HG03571 (cell line): ENCODE data around the gene ADGRV1.
"Not testable (repeated sequence)": the region's sequence is repeated elsewhere in the genome, so short reads cannot be mapped to it uniquely, and the experiment has no call there.

Experiments used
- ATAC-seq: cut with Tn5 transposase; IDR thresholded peaks from one replicate; pipeline ENCODE4 v1.9.1; 2021; ENCODE audit not compliant: unreplicated experiment

The ADGRV1 gene

GRCh38 chr5:91018712-91019371, 460.2 kb downstream of the ADGRV1 start:
- no peak for ATAC-seq

- ATAC-seq = no peak
These were observed 461.6 kb downstream of the ADGRV1 start for GRCh38 chr5:91020065-91020800.

- ATAC-seq = no peak
These were observed 463.9 kb downstream of the ADGRV1 start for GRCh38 chr5:91022518-91022917.

GRCh38 chr5:91024206-91024605, 465.6 kb downstream of the ADGRV1 start:
- ATAC-seq = no peak

GRCh38 chr5:91024727-91025126, 466.1 kb downstream of the ADGRV1 start:
- no peak for ATAC-seq

GRCh38 chr5:91025449-91025848, 466.9 kb downstream of the ADGRV1 start:
- ATAC-seq = no peak

GRCh38 chr5:91025956-91026355, 467.4 kb downstream of the ADGRV1 start:
- ATAC-seq = no peak

GRCh38 chr5:91026466-91026865, 467.9 kb downstream of the ADGRV1 start:
- ATAC-seq = no peak

GRCh38 chr5:91027405-91028139, 469.0 kb downstream of the ADGRV1 start:
- no peak for ATAC-seq

GRCh38 chr5:91028499-91028956, 469.9 kb downstream of the ADGRV1 start:
- no peak for ATAC-seq

GRCh38 chr5:91030521-91031401, 472.2 kb downstream of the ADGRV1 start:
- ATAC-seq = no peak

- ATAC-seq = no peak
These were observed 472.8 kb downstream of the ADGRV1 start for GRCh38 chr5:91031402-91031752.

GRCh38 chr5:91032125-91032524, 473.5 kb downstream of the ADGRV1 start:
- ATAC-seq = no peak

- no peak for ATAC-seq
These were observed 474.8 kb downstream of the ADGRV1 start for GRCh38 chr5:91033370-91033769.

- ATAC-seq = no peak
These were observed 479.7 kb downstream of the ADGRV1 start for GRCh38 chr5:91038180-91038808.

- ATAC-seq = not testable (repeated sequence)
These were observed 482.5 kb downstream of the ADGRV1 start for GRCh38 chr5:91041132-91041531.

- ATAC-seq = no peak
These were observed 483.8 kb downstream of the ADGRV1 start for GRCh38 chr5:91042247-91042935.

- ATAC-seq = no peak
These were observed 484.3 kb downstream of the ADGRV1 start for GRCh38 chr5:91042936-91043255.

GRCh38 chr5:91048073-91048472, 489.5 kb downstream of the ADGRV1 start:
- ATAC-seq = no peak

- ATAC-seq = no peak
These were observed 490.5 kb downstream of the ADGRV1 start for GRCh38 chr5:91049112-91049511.
